ENCODE measurements around the gene ZNF503.
A peak's percentile ranks its signal among the peaks of the same experiment; 100 is the strongest.
"Not testable (repeated sequence)": the region's sequence is repeated elsewhere in the genome, so short reads cannot be mapped to it uniquely, and the experiment has no call there.

ZNF503 gene

GRCh38 chr10:75395066-75395931 is 6.3 kb downstream of the ZNF503 start:
- no peak for DNase-seq (ENCODE audit: low spot score)

DNA sequence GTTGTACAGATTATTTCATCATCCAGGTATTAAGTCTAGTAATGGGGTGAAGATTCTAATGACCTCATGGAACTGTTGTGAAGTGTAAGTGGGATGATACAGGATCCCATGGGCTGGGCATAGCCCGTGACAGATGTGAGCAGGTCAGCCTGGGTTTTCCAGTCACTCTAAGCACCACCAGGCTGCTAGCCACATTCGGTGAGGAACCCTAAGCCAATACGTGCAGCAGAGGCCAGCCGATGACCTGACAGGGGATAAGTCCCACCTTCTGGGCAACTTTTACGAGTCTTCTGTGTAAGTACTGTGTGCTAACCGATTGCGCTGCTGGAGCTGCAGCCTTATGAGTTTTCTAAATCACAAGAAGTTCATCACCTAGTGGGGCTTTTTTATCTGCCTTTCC is 7.3 kb downstream of the ZNF503 start:
- DNase-seq (ENCODE audit: low spot score), result no peak

GRCh38 chr10:75392744-75393143 is 8.8 kb downstream of the ZNF503 start:
- DNase-seq (ENCODE audit: low spot score), result no peak

- no peak for DNase-seq (ENCODE audit: low spot score)
Observed at GRCh38 chr10:75392271-75392670, 9.3 kb downstream of the ZNF503 start.

- DNase-seq (ENCODE audit: low spot score), result no peak
Observed at GRCh38 chr10:75390178-75390577, 11.4 kb downstream of the ZNF503 start.

DNA sequence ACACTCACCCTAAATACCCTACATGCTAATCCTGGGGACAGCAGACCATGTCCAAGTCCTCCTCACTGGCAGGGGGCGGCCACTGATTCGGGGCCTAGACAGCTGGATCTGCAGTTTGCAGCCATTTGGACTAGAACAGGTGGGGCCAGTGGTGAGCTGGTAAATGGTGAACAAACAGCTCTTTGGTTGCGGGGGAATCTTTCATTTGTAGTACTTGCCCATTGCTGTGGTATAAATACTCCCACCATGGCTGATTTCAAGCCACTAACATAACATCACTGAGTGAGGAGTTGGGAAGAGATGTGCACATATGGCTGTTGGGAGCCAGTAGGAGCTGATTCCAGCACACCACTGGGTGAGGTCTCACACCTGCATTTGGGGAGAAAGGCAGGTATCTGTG is 13.5 kb downstream of the ZNF503 start:
- DNase-seq (ENCODE audit: low spot score), result no peak

DNA sequence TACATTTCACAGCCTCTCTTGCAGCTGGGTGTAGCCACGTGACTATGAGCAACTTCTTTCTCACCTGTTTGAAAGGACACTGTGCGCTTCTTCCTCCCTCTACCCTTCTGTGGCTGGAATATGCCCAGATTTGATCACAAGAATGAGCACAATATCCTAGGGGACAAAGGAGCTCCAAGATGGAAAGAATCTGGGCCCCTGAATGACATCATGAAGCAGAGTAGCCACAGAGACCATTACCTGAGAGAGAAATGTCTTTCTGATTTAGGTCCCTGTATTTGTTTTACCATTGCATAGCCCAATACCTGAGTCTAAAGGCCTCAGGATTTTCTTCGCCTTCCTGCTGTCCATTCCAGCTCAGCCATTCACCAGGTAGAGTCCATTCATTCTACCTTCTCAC is 15.4 kb downstream of the ZNF503 start:
- DNase-seq (ENCODE audit: low spot score), result no peak

- no peak for DNase-seq (ENCODE audit: low spot score)
Observed at GRCh38 chr10:75379817-75380216, 21.7 kb downstream of the ZNF503 start.

DNA sequence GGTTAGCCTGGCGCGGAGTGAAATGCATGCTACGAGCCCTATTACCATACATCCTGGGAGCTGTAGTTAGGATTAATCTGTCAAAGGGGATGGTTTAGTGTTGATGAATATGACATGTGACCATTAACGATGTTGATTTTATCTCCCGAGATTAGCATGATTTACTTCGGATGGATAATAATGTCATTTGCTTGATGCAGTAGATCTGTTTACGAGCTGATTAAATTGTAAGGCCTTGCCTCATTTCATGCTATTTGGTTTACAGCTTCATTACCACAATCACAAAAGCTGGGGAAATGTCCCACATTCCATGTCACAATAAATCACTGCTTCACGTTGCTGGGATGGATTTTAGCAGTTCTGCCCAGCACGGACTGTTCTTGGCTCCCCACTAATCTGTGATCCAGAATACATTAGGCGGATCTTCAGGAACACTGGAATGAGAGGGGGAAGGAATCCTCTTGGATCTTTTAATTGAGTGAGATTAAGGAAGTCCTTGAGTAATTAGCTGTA is 22.3 kb downstream of the ZNF503 start:
- no peak for DNase-seq (ENCODE audit: low spot score)

- DNase-seq (ENCODE audit: low spot score), result no peak
Observed at GRCh38 chr10:75378379-75378778, 23.2 kb downstream of the ZNF503 start.

DNA sequence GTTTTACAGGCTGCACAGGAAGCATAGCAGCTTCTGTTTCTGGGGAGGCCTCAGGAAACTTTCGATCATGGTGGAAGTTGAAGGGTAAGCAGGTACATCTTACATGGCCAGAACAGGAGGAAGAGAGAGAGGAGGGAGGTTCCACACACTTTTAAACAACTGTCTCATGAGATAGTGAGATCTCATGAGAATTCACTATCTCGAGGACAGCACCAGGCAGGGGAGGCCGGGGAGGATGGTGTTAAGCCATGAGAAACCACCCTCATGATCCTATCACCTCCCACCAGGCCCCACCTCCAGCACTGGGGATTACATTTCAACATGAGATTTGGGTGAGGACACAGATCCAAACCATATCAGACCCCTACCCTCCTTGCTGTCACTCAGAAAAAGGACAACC is 23.7 kb downstream of the ZNF503 start:
- no peak for DNase-seq (ENCODE audit: low spot score)

GRCh38 chr10:75375838-75376237 is 25.7 kb downstream of the ZNF503 start:
- no peak for DNase-seq (ENCODE audit: low spot score)

DNA sequence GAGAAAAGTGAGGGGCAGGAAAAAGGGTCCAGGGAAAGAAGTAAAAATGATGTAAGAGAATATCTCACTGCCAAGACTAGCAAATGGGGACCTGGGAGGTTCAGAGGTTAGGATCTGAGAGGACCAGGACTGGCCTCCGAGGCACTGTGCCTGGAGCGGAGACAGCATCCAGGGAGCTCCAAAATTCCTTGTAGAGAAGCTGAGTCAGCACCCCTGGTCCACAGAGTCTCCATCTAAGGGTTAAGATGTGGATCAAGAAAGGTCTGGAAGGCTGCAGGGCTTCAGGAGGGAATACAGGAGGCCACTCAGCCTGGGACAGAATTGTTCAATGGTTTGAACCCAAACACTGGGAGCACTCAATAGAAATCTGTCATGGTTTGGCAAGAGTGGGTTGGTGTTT is 30.6 kb downstream of the ZNF503 start:
- DNase-seq (ENCODE audit: low spot score), result no peak

- DNase-seq (ENCODE audit: low spot score), result not testable (repeated sequence)
Observed at GRCh38 chr10:75369838-75370237, 31.7 kb downstream of the ZNF503 start.

DNA sequence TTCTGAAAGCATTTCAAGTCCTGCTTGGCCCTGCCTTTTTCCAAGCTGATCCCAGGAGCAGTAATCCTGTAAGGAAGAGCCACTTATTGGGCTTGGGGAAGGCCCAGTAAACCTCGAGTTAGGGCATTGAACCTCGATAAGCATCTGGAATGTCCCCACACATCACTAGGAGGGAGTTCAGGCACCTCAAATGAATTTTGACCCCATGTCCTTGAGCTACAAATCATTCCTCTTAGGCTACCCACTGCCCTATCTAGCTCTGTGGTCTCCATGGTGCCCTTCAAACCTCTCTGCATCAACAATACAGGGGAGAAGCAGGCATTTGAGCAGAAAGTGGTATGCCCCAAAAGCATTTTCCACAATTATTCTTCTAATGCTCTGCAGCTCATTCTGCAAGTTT is 33.7 kb downstream of the ZNF503 start:
- DNase-seq (ENCODE audit: low spot score), result no peak

- DNase-seq (ENCODE audit: low spot score), result no peak
Observed at GRCh38 chr10:75367021-75367487, 34.5 kb downstream of the ZNF503 start.

GRCh38 chr10:75363431-75363830 is 38.1 kb downstream of the ZNF503 start:
- no peak for DNase-seq (ENCODE audit: low spot score)

- DNase-seq (ENCODE audit: low spot score), result not testable (repeated sequence)
Observed at GRCh38 chr10:75359876-75360275, 41.7 kb downstream of the ZNF503 start.

DNA sequence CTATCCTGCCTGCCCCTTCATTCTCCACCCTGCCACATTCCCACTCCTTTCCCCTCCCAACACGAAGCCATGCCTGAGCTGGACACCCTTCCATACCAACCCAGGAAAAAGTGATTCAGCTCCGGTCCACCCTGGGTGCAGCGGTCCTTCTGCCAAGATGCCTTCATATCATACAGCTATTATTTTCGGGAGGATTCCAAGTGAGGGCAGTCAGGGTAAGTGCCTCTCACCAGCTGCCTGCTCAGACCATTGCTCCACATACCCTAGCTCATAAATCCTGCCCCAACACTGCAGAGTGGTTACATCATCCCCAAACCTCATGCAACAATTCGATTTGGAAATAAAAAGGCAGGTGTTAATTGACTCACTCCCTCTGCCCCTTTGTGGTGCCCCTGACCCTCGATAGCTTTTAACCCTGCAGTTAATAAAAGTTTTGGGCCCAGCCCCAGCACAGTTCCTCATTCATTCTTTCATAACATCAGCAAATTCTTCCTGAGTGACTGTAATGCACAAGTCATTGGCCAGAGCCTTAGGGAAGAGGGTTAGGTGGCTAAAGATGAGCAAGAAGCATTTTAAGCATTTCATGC is 42.6 kb downstream of the ZNF503 start:
- DNase-seq (ENCODE audit: low spot score), result peak; percentile 4

- DNase-seq (ENCODE audit: low spot score), result no peak
Observed at GRCh38 chr10:75358132-75358531, 43.4 kb downstream of the ZNF503 start.

GRCh38 chr10:75357500-75357899 is 44.1 kb downstream of the ZNF503 start:
- no peak for DNase-seq (ENCODE audit: low spot score)

GRCh38 chr10:75356484-75356883 is 45.1 kb downstream of the ZNF503 start:
- DNase-seq (ENCODE audit: low spot score), result peak; percentile 4

GRCh38 chr10:75355706-75356105 is 45.9 kb downstream of the ZNF503 start:
- DNase-seq (ENCODE audit: low spot score), result no peak
